ENCODE results near the gene DAAM1. TPM values are rescaled to one million over a fixed set of nuclear protein-coding genes. Genes with fewer than 3 reads are reported as not detected.

The DAAM1 gene
- total RNA-seq, 1 experiment from 2014 or later = 11.5 TPM

DNA sequence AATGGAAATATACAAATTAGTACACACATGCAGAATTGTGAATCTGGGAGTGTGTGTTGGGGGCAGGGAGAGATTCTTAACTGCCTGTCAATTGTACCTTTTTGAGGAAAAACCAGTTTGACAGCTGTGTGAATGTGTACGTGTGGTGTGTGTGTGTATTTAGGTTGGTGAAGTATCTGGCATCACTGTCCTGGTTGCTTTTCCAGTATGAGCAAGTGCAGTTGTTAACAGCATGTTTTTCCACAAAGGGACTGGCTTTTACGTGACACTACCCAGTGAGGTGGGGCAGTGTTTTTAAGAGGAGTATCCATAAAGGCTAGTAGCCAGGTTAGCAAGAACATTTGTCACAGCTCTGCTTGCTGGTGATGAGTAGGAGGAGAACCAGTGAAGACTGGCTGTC, 56.1 kb downstream of the DAAM1 start:
- POLR2A ChIA-PET (ENCODE audit: low non-redundant PET) = no interaction called here
- no TSS peak for BruUV-seq (replicated peaks)

DNA sequence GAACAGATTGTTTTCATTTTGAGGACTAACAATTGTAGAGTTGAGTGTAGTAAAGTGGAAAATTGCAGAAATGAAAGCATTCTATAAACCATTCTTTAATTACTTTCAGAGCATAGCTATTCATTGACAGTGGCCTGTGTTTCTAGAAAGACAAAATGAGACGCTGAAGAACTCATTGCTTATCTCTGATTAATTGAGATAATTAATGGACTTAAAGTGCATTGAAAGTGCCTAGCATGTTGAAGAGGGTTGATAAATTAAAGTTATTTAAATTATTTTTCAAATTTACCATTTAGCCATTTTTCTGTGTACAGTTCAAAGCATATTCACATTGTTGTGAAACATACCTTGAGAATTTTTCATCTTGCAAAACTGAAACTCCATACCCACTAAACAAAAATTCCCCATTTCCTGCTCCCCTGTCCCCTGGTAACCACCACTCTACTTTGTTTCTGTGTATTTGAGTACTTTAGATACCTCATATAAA, 57.4 kb downstream of the DAAM1 start:
- no peak for DNase-seq (ENCODE audit: low spot score)
- H3K4me3 ChIP-seq (ENCODE audit: low read depth, low read length, poor library complexity, severe bottlenecking) = no peak overlapping the region
- H3K36me3 ChIP-seq (ENCODE audit: insufficient read depth, low read length, poor library complexity, severe bottlenecking) = no peaks in the 10 kb centered on the region
- intact Hi-C loops (cut with micrococcal nuclease; ENCODE audit: unreplicated experiment) = no loop called here
- ChIA-PET CTCF (no interaction called here), POLR2A (ENCODE audit: low non-redundant PET) (no interaction called here)
- H3K27ac ChIP-seq (ENCODE audit: low read depth, low read length, poor library complexity, severe bottlenecking) = no peak overlapping the region
- no TSS peak for BruUV-seq (replicated peaks)
- H3K27me3 ChIP-seq (replicated peaks; ENCODE audit: insufficient read depth, low read depth, low read length, poor library complexity) = no peaks in the 10 kb centered on the region
- TF ChIP-seq, protein P1, sequence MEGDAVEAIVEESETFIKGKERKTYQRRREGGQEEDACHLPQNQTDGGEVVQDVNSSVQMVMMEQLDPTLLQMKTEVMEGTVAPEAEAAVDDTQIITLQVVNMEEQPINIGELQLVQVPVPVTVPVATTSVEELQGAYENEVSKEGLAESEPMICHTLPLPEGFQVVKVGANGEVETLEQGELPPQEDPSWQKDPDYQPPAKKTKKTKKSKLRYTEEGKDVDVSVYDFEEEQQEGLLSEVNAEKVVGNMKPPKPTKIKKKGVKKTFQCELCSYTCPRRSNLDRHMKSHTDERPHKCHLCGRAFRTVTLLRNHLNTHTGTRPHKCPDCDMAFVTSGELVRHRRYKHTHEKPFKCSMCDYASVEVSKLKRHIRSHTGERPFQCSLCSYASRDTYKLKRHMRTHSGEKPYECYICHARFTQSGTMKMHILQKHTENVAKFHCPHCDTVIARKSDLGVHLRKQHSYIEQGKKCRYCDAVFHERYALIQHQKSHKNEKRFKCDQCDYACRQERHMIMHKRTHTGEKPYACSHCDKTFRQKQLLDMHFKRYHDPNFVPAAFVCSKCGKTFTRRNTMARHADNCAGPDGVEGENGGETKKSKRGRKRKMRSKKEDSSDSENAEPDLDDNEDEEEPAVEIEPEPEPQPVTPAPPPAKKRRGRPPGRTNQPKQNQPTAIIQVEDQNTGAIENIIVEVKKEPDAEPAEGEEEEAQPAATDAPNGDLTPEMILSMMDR (conservative IDR thresholded peaks at IDR 0.05; ENCODE audit: low read depth, low read length) = no peak
- H3K4me1 ChIP-seq (ENCODE audit: insufficient read depth, low read length, poor library complexity, severe bottlenecking) = peaks cover 21% of the 10 kb centered on the region
- no peaks in the 10 kb centered on the region for H3K9me3 ChIP-seq (ENCODE audit: low read depth, low read length, poor library complexity, severe bottlenecking)

More for the DNA sequence above, 56.1 kb downstream of the DAAM1 start:
- intact Hi-C loops (cut with micrococcal nuclease; ENCODE audit: unreplicated experiment) = no loop called here
- Histone ChIP-seq H3K36me3 (ENCODE audit: insufficient read depth, low read length, poor library complexity, severe bottlenecking) (no peaks in the 10 kb centered on the region), H3K9me3 (ENCODE audit: low read depth, low read length, poor library complexity, severe bottlenecking) (no peaks in the 10 kb centered on the region), H3K27me3 (replicated peaks; ENCODE audit: insufficient read depth, low read depth, low read length, poor library complexity) (no peaks in the 10 kb centered on the region), H3K27ac (ENCODE audit: low read depth, low read length, poor library complexity, severe bottlenecking) (no peak overlapping the region), H3K4me3 (ENCODE audit: low read depth, low read length, poor library complexity, severe bottlenecking) (no peak overlapping the region), H3K4me1 (ENCODE audit: insufficient read depth, low read length, poor library complexity, severe bottlenecking) (peaks cover 17% of the 10 kb centered on the region)
- CTCF ChIA-PET = no interaction called here
- DNase-seq (ENCODE audit: low spot score) = no peak
- no peak for TF ChIP-seq EZH2 (IDR thresholded peaks at IDR 0.05; ENCODE audit: borderline replicate concordance, low read depth, low read length, poor library complexity, severe bottlenecking)
- TF ChIP-seq, protein P1 (conservative IDR thresholded peaks at IDR 0.05; ENCODE audit: low read depth, low read length) = no peak

DNA sequence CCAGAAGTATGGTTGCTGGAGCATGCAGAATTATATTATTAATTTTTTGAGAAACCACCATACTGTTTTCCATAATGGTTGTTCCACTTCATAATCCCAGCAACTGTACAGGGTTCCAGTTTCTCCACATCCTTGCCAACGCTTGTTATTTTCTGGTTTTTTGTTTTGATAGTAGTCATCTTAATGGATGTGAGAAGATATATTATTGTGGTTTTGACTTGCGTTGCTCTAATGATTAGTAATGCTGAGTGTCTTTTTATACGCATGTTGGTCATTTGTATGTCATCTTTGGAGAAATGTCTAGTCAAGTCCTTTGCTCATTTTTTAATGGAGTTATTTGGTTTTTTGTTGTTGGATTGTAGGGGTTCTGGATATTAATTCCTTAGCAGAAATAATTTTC, 58.1 kb downstream of the DAAM1 start:
- TF ChIP-seq, protein P1 (conservative IDR thresholded peaks at IDR 0.05; ENCODE audit: low read depth, low read length) = no peak
- TF ChIP-seq EZH2 (IDR thresholded peaks at IDR 0.05; ENCODE audit: borderline replicate concordance, low read depth, low read length, poor library complexity, severe bottlenecking) = no peak
- H3K27me3 ChIP-seq (replicated peaks; ENCODE audit: insufficient read depth, low read depth, low read length, poor library complexity) = no peaks in the 10 kb centered on the region
- no peaks in the 10 kb centered on the region for H3K36me3 ChIP-seq (ENCODE audit: insufficient read depth, low read length, poor library complexity, severe bottlenecking)
- BruUV-seq (replicated peaks) = no TSS peak
- no peak overlapping the region for H3K27ac ChIP-seq (ENCODE audit: low read depth, low read length, poor library complexity, severe bottlenecking)
- DNase-seq (ENCODE audit: low spot score) = no peak
- POLR2A ChIA-PET (ENCODE audit: low non-redundant PET) = no interaction called here
- H3K4me1 ChIP-seq (ENCODE audit: insufficient read depth, low read length, poor library complexity, severe bottlenecking) = peaks cover 21% of the 10 kb centered on the region
- CTCF ChIA-PET = no interaction called here
- no peak overlapping the region for H3K4me3 ChIP-seq (ENCODE audit: low read depth, low read length, poor library complexity, severe bottlenecking)
- intact Hi-C loops (cut with micrococcal nuclease; ENCODE audit: unreplicated experiment) = no loop called here
- H3K9me3 ChIP-seq (ENCODE audit: low read depth, low read length, poor library complexity, severe bottlenecking) = no peaks in the 10 kb centered on the region
